T1000 (cell line): Measurements from ENCODE around the gene TBCD.

Source experiments
- DNase-seq: peaks from one replicate; lab custom pipeline; 2025; ENCODE audit warnings: mixed read lengths; lab: John Stamatoyannopoulos, UW

The TBCD gene

DNA sequence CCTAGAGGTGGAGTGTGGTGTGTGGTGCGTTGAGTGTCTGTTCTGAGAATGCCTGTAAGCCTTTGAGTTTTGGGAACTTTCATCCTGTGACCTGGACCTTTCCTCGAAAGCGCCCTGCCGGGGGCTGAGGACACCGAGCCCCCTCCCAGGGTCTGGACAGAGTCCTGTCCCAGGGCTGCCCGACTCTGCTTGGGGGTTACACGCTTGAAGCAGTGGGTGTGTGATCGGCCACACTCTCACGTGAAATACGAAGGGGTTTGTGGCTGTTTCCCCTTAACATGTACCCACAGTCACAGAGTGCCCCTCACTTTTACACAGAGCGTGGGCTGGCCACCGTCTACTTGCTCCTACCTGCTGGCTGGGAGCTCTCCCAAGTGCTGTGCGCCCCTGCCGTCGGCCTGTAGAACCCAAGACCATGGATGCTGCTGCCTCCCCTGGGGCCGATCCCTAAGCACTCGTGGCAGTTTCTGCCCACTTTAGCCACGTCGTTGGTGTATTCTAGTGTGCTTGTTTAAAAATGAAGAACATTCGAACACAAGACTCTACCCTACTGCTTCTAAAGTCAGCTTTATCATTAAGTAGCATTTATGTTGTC, 81.1 kb downstream of the TBCD start:
- no peak for DNase-seq

GRCh38 chr17:82835122-82835521, 83.3 kb downstream of the TBCD start:
- DNase-seq = no peak

DNA sequence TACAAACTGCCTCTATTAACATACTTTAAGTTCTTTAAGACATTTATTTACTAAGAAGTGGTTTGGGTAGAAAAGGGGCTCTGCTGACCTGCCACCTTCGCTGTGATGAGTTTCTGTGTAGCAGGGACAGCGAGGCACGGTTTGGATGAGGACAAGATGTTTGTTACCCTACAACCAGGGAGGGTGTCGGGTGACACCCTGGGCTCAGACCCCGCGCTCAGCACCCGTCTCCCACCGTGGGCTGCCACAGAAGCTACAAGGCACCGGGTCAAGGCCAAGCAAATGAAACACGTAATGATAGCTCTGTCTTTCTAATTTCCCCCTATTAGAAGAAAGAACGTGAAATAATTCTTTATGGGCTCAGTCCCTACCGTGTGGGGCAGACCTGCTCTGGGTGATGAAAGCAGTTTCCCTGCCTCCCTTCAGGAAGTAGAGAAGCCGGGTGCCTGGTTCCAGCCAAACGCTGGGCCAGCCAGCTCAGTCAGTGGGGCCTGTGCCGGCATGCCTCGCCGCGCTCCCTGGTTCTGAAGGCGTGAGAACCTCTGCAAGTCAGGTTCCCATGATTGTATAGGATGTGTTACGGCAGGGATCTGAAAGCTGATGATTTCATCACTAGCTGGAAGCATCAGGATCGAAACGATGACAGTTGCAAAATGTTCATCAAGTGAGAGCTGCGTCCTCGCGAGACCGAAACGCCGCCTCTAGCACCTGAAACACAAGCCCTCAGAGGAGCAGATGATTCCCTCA, 84.1 kb downstream of the TBCD start:
- no peak for DNase-seq

GRCh38 chr17:82836823-82837357, 85.0 kb downstream of the TBCD start:
- DNase-seq = no peak

DNA sequence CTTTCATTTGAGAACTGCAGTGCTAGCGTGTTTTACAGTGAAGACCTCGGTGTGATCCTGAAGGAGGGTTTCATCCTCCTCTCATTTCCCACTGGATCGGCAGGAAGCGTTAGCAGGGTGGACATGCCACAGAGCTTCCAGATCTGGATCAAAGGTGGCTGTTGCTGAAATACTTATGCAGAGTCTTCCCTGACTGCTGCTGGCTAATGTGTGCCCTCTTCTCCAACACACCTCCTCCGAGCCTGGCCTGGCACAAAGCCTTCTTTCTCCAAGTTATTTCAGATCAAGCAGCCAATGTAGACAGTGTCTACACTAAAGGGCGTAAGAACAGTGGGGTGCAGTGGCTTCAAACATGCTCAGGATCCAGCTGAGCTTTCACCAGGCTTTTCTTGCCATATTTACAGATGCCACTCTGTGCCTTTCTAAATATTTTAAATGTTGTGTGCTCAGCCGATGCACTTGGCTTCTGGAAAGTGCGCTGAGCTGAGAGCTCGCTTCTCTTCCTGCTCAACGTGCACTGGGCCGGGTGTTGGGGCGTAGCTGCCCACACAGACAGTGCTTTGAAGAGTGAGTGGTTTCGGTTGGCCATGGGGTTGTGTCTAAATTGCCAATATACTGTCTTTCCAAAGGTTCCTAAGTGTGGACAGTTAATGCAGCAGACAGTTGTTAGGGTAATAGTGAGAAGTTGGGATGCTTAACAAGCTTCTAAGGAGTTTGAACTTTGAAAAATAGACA, 85.9 kb downstream of the TBCD start:
- DNase-seq = no peak

DNA sequence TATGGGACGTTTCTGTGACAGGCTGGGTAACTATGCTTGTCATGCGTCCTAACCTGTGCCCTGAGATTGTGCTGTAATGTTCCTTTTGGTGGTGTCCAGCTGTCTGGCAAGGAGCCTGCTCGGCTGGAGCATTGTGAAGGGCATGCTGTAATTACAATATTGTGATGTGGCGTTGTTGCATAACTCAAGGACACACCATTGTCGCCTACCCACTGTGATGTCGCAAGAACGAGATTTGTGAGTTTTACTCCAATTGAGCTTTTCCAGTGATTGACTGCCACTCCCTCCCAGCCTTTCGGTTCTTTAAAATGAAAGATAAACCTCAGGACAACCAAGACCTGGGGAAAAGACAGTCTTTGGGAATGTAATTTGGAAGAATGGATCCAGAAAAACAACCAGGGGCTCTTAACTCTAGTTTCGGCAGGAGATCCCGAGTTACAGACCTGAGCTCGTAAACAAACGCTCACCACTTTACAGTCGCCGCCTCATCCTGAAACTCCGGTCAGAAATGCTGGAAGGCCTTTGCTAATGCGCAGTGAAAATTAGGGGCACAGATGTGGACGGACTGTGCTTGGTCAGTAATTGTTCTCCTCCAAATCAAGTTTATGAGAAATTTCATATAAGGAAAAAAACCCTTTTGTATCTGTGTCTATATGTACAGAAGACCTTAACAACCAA, 86.7 kb downstream of the TBCD start:
- DNase-seq = no peak

GRCh38 chr17:82839617-82840292, 87.9 kb downstream of the TBCD start, which contains the start of gene ZNF750:
Gene ZNF750 (minus strand): TSS chr17:82840022. CDS start chr17:82832454, 7,568 bp downstream.
- no peak for DNase-seq

DNA sequence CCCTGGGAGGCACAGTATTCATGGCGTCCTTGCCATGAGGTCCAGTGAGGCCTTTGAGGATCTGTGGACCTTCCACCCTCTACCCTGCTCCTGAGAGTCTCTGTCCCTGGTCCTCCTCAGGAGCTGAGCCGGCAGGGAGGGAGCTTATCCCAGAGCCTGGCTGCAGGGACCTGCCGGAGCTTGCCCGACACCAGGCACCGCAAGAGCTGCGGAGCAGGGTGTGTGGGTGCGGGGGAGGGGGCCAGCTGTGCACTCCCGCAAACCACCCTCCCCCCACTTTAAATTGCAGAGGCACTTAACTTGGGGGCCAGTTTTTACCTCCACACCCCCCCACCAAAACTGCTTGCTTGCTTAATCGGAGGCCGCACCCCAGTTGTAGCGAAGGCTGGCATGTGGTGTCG, 88.6 kb downstream of the TBCD start:
- DNase-seq = no peak

DNA sequence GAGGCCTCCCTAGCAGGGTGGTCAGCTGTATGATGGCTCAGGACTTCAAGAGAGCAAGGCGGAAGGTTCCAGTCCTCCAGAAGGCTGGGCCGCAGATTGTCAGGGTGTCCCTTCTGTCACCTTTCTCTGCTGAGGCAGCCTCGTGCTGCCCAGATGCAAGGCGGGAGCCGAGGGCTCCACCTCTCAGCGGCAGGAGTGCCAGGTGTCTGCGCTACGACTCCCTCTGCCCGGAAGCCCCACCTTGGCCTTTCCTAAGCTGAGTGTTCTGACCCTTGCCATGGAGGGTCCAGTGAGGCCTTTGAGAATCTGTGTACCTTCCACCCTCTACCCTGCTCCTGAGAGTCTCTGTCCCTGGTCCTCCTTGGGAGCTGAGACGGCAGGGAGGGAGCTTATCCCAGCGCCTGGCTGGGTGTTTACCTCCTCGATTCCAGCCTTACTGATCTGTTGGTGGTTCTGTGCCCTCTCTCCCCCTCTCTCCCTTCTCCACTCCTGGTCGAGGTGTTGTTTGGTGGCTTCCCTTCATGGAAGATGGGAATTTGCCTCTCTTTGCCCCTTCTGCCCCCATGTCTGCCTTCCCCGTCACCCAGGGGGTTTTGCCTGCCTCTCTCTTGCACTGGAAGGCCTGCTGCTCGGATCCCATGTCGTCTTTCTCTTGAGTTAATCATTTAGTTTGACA, 90.2 kb downstream of the TBCD start:
- no peak for DNase-seq

GRCh38 chr17:82843904-82844680, 92.2 kb downstream of the TBCD start:
- DNase-seq = no peak

- no peak for DNase-seq
These were observed 92.9 kb downstream of the TBCD start for GRCh38 chr17:82844796-82845162.

- no peak for DNase-seq
These were observed 93.4 kb downstream of the TBCD start for GRCh38 chr17:82845163-82845807.

DNA sequence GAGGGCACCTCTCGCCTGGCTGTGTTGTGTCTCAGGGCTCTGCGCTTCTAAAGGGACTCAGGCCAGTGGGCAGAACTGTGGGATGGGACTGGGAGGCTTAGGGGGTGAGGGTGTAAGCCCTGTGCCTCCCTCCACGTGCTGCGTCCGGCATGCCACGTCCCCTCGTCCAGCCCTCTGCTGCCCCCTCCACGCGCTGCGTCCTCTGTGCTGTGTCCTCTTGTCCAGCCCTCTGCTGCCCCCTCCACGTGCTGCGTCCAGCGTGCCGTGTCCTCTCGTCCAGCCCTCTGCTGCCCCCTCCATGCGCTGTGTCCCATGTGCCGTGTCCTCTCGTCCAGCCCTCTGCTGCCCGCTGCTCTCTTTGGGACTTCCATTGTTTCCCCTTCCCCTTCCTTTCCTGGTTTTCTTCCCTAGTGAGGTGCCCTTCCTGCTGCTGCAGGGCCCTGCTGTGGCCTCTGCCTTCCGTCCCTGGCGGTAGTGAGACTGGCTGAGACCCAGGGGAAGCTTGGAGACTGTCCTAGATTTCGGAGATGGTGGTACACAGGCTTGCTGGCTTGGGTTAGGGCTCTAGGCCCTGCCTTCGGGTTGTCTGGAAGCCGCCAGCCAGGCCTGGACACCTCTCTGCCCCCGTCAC, 94.3 kb downstream of the TBCD start:
- DNase-seq = no peak

GRCh38 chr17:82848022-82848592, 96.2 kb downstream of the TBCD start:
- DNase-seq = no peak

DNA sequence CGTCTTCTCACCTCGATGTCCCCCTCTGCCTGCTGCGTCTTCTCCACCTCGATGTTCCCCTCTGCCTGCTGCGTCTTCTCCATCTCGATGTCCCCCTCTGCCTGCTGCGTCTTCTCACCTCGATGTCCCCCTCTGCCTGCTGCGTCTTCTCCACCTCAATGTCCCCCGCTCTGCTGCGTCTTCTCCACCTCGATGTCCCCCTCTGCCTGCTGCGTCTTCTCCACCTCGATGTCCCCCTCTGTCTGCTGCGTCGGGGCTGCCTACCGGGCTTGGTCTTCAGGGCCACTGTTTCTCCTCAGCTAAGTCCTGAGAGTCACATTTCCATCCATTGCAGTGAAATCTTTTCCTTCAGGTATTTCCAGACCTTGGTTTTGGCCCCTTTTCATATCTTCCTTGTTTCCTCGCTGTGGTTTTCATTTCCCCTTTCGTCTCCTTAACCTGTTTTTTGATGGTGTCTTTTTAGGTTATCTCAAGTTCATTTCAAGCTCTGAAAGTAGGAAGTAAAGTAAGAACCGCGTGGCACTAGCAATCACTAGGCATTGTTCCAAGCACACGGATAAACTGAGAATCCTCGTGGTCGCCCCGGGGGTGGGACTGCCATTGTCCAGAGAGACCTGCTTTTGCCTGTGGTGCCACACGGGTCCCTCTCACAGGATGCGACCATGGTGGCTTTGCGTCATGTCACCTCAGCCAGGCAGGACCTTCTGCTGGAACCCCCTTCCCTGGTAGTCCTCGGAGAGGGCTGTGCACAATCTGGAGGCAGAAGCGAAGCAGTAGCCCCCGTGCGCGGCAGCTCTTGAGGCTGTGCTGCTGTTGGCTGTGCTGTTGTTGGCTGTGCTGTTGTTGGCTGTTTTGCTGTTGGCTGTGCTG, 97.4 kb downstream of the TBCD start:
- no peak for DNase-seq

- no peak for DNase-seq
These were observed 99.5 kb downstream of the TBCD start for GRCh38 chr17:82851381-82851780.

GRCh38 chr17:82854226-82854625, 102.4 kb downstream of the TBCD start:
- no peak for DNase-seq

DNA sequence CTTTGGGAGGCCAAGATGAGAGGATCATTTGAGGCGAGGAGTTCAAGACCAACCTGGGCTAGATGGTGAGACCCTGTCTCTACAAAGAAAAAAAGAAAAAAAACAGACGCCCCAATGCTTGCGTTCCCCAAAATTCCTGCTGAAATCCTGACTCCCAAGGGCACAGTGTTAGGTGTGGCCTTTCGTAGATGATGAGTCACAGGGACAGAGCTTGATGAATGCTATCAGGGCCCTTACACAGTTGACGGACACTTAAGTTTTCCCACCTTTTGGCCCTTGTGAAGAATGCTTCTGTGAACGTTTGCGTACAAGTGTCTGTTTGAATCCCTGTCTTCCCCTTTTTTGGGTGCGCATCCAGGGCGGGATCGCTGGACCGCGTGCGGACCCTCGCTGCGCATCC, 104.5 kb downstream of the TBCD start:
- DNase-seq = no peak
